Stimulated activated memory B cell treated with anti-CD40 and anti-IgM and Interleukin-4, amounts not matched to agents 10 μg/mL and 1 μg/mL and 100 μg/mL, for 72 hours (primary cell): ENCODE data around the gene SMPD4.
"Not testable (repeated sequence)": the region's sequence is repeated elsewhere in the genome, so short reads cannot be mapped to it uniquely, and the experiment has no call there.

Experiments
- ATAC-seq: fragments of 150-1000 bp; cut with Tn5 transposase; 2 replicates; pipeline ENCODE4 v1.10.0; 2021
- H3K27ac Mint-ChIP-seq: one replicate; pipeline ENCODE4 v1.8.0; 2022; ENCODE audit warnings: mild to moderate bottlenecking, mixed read lengths
- H3K27me3 Mint-ChIP-seq: one replicate; pipeline ENCODE4 v1.8.0; 2022; ENCODE audit warnings: mixed read lengths
- H3K36me3 Mint-ChIP-seq: one replicate; pipeline ENCODE4 v1.8.0; 2022; ENCODE audit warnings: mixed read lengths
- H3K4me1 Mint-ChIP-seq: one replicate; pipeline ENCODE4 v1.8.0; 2022; ENCODE audit warnings: mixed read lengths
- H3K4me3 Mint-ChIP-seq: one replicate; pipeline ENCODE4 v1.8.0; 2022; ENCODE audit warnings: mild to moderate bottlenecking, moderate library complexity, mixed read lengths
- H3K9me3 Mint-ChIP-seq: one replicate; pipeline ENCODE4 v1.8.0; 2022; ENCODE audit warnings: mixed read lengths

Gene SMPD4

DNA sequence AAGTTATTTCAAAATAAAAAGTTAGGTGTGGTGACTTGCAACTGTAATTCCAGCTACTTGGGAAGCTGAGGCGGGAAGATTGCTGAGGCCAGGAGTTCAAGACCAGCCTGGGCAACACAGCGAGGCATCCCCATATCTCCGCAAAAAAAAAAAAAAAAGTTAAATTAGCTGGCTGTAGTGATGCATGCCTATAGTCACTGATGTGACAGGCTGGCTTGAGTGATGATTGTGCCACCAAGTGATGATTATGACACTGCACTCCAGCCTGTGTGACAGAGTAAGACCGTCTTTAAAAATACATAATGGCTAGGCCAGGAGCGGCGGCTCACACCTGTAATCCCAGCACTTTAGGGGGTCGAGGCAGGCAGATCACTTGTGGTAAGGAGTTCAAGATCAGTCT, 11.5 kb downstream of the SMPD4 start:
- no peaks in the 10 kb centered on the region for H3K4me1 Mint-ChIP-seq
- H3K36me3 Mint-ChIP-seq: peaks cover 63% of the 10 kb centered on the region
- H3K4me3 Mint-ChIP-seq: no peak overlapping the region
- H3K9me3 Mint-ChIP-seq: no peaks in the 10 kb centered on the region
- ATAC-seq: no peak
- H3K27ac Mint-ChIP-seq: no peak overlapping the region
- no peaks in the 10 kb centered on the region for H3K27me3 Mint-ChIP-seq

DNA sequence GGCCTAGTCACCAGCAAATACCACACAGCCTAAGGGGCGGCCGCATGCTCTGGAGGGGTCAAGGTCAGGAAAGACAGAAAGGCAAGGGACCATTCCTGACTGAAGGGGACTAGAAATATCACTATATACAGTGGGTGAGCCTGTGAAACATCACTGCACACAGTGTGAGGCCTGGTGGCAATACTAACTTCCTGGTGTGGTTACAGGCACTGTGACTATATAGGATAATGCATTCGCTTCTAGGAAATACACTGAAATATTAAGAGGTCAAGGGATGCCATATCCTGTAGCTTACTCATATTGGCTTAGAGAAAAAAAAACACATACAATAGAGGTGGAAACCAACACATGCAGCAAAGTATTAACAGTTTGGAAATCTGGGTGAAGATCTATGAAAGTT, 12.2 kb downstream of the SMPD4 start:
- ATAC-seq, H3K4me1 Mint-ChIP-seq, H3K27me3 Mint-ChIP-seq, H3K27ac Mint-ChIP-seq, H3K4me3 Mint-ChIP-seq, H3K9me3 Mint-ChIP-seq: not testable (repeated sequence)
- peaks cover 70% of the 10 kb centered on the region for H3K36me3 Mint-ChIP-seq

DNA sequence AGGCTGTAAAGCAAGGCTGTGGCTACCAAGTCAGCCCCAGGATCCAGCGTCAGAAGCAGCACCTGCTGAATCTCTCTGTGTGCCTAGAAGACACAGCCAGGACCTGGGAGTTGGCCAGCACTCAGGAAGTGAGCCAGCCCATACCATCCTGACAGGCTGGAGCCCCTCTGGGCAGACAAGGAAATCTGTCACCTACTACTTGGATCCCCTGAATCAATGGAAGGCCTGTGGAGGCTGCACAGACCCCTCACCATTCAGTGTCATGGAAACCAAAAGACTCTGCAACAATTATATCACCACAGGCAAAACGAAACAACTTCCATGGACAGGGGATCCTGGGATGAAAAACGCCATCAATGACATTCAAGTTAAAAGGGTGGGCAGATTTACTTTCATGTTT, 14.8 kb downstream of the SMPD4 start:
- H3K4me3 Mint-ChIP-seq, H3K4me1 Mint-ChIP-seq, H3K27ac Mint-ChIP-seq, ATAC-seq, H3K27me3 Mint-ChIP-seq, H3K9me3 Mint-ChIP-seq: not testable (repeated sequence)
- H3K36me3 Mint-ChIP-seq: peaks cover 63% of the 10 kb centered on the region

DNA sequence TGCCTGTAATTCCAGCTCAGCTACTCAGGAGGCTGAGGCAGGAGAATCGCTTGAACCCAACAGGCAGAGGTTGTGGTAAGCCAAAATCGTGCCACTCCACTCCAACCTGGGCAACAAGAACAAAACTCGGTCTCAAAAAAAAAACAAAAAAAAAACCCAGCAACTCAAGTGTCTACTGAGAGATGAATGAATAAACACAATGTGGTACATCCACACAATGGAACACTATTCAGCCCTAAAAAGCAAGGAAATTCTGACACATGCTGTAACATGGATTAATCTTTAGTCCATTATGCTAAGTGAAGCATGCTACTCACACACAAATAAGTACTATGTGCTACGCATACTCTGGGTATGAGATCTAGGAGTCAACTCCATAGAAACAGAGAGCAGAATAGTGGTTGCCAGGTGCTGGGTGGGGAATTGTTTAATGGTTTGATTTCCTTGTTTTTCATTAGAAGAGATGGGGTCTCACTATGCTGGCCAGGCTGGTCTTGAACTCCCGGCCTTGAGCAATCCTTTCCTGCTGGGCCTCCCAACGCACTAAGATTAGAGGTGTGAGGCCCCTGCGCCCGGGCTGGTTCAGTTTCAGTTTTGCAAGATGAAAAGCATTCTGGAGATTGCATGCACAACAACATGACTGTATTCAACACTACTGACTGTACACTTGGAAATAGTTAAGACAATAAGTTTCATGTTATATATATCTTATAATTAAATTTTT, 15.9 kb downstream of the SMPD4 start:
- Mint-ChIP-seq H3K27ac (no peak overlapping the region), H3K27me3 (no peaks in the 10 kb centered on the region), H3K4me1 (peaks cover under 1% of the 10 kb centered on the region), H3K4me3 (no peak overlapping the region), H3K36me3 (peaks cover 67% of the 10 kb centered on the region), H3K9me3 (no peaks in the 10 kb centered on the region)
- no peak for ATAC-seq

DNA sequence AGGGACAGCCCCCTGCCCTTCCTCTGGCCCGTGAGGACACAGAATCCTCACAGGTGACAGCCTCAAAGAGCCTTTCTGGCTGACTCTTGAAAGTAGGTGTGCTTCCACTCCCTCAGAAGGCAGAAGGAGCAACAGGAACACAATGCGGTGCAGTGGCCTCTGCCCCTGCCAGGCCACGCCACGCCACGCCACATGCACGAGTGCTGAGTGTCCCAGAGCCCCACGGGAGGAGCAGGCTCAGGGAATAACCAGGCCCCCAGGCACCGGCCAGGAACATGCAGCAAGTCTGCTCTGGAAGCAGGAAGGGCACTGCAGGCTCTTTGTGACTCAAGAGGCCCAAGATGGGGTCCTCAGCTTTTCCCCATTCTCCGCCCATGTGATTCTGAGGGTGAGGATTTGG, 18.4 kb downstream of the SMPD4 start:
- no peak overlapping the region for H3K27ac Mint-ChIP-seq
- ATAC-seq: no peak

GRCh38 chr2:130162486-130162885, 18.9 kb downstream of the SMPD4 start:
- Mint-ChIP-seq H3K4me1 (peaks cover 27% of the 10 kb centered on the region), H3K36me3 (peaks cover 57% of the 10 kb centered on the region)
- not testable (repeated sequence) for ATAC-seq, H3K27ac Mint-ChIP-seq, H3K27me3 Mint-ChIP-seq, H3K4me3 Mint-ChIP-seq, H3K9me3 Mint-ChIP-seq

More for the DNA sequence above, 18.4 kb downstream of the SMPD4 start:
- Mint-ChIP-seq H3K4me1 (peaks cover 23% of the 10 kb centered on the region), H3K4me3 (no peak overlapping the region), H3K36me3 (peaks cover 62% of the 10 kb centered on the region), H3K9me3 (no peaks in the 10 kb centered on the region), H3K27me3 (no peaks in the 10 kb centered on the region)

DNA sequence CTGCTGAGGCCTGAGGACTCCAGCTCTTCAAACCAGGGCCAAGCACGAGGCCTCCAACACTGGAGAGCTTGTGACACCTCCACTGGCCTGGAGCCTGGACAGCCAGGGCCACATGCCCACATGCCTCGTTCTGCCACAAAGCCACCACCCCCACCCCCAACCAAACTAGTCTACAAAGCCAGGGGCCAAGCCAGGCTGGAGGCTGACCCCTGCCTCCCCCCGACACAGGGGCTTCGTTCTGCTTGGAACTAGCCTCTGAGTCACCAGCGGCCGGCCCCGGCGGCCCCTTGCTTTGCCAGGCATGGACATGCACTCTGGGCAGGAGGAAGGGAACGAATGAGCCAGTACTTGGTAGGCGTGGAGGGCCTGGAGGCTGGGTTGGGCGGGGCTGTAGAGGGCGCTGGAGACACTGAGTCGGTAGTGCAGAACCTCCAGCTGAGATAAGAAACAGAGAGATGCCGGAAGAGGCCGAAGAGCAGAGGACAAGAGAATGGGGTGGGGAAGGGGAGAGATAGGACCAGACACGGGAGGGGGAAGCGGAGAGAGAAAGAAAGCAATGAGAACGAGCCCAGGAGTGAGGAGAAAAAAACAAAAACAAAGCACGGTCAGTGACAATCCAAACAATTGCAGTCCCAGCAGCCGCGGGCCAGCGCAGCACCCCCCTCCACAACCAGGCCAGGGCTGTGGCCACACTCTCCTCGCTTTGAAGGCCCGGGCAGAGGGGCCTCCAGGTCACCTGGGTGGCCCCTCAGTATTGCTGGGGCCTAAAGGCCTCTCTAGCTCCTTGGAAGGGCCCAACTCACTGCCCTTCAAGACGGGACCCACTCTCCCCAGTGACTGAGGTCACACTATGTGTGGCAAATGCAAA, 20.3 kb downstream of the SMPD4 start:
- not testable (repeated sequence) for H3K27me3 Mint-ChIP-seq, ATAC-seq, H3K9me3 Mint-ChIP-seq, H3K4me3 Mint-ChIP-seq
- Mint-ChIP-seq H3K27ac (peak overlapping the region; percentile 4), H3K36me3 (peaks cover 43% of the 10 kb centered on the region), H3K4me1 (peaks cover 39% of the 10 kb centered on the region)

GRCh38 chr2:130160131-130160530, 21.3 kb downstream of the SMPD4 start:
- H3K27ac Mint-ChIP-seq: peak overlapping the region; percentile 4
- H3K36me3 Mint-ChIP-seq: peaks cover 37% of the 10 kb centered on the region
- no peak overlapping the region for H3K4me3 Mint-ChIP-seq

DNA sequence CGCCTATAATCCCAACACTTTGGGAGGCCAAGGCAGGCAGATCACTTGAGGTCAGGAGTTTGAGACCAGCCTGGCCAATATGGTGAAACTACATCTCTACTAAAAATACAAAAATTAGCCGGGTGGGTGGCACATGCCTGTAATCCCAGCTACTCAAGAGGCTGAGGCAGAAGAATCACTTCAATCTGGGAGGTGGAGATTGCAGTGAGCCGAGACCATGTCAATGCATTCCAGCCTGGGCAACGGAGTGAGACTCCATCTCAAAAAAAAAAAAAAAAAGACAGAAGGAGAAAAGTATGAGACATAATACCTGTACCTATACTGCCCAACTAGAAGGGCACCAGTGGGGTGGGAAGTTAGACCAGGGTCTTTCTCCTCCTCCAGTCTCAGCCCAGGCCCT, 22.0 kb downstream of the SMPD4 start:
- H3K4me1 Mint-ChIP-seq: peaks cover 42% of the 10 kb centered on the region
- not testable (repeated sequence) for ATAC-seq, H3K27me3 Mint-ChIP-seq, H3K4me3 Mint-ChIP-seq, H3K9me3 Mint-ChIP-seq
- H3K36me3 Mint-ChIP-seq: peaks cover 39% of the 10 kb centered on the region
- peak overlapping the region; percentile 4 for H3K27ac Mint-ChIP-seq

More at GRCh38 chr2:130160131-130160530, 21.3 kb downstream of the SMPD4 start:
- no peaks in the 10 kb centered on the region for H3K9me3 Mint-ChIP-seq
- peaks cover 42% of the 10 kb centered on the region for H3K4me1 Mint-ChIP-seq
- no peaks in the 10 kb centered on the region for H3K27me3 Mint-ChIP-seq
- ATAC-seq: no peak

DNA sequence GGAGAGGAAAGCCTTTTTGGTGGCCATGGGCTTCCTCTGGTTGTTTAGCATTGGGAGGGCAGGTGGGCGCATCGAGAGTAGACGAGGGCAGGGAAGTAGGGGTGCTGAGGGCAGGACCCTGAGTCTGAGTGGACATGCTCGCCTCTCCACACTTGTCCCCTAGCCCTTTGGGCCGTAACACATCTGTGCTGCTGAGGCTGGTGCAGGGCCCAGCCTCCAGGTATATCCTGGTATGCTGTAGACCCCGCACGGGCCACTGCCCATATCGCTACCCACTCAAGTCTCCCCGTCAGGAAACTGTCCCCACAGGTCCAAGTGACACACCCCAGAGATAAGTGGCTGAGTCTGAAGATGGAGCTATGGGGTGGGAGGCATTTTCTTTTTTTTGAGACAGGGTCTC, 22.8 kb downstream of the SMPD4 start:
- Mint-ChIP-seq H3K4me1 (peaks cover 42% of the 10 kb centered on the region), H3K9me3 (no peaks in the 10 kb centered on the region), H3K27ac (peak overlapping the region; percentile 93), H3K36me3 (peaks cover 37% of the 10 kb centered on the region), H3K4me3 (no peak overlapping the region), H3K27me3 (no peaks in the 10 kb centered on the region)
- ATAC-seq: no peak

GRCh38 chr2:130157825-130158514, 23.4 kb downstream of the SMPD4 start:
- Mint-ChIP-seq H3K4me1 (peaks cover 42% of the 10 kb centered on the region), H3K36me3 (peaks cover 39% of the 10 kb centered on the region), H3K27ac (peak overlapping the region; percentile 93), H3K4me3 (peak overlapping the region; percentile 41)
- not testable (repeated sequence) for H3K9me3 Mint-ChIP-seq, H3K27me3 Mint-ChIP-seq
- ATAC-seq: peak; percentile 92

- Mint-ChIP-seq H3K4me3 (peak overlapping the region; percentile 41), H3K4me1 (peaks cover 42% of the 10 kb centered on the region), H3K36me3 (peaks cover 42% of the 10 kb centered on the region), H3K27ac (peak overlapping the region; percentile 93)
- peak; percentile 77 for ATAC-seq
- not testable (repeated sequence) for H3K9me3 Mint-ChIP-seq, H3K27me3 Mint-ChIP-seq
Observed at GRCh38 chr2:130157354-130157753, 24.0 kb downstream of the SMPD4 start.

- Mint-ChIP-seq H3K9me3 (no peaks in the 10 kb centered on the region), H3K4me1 (peaks cover 42% of the 10 kb centered on the region), H3K36me3 (peaks cover 44% of the 10 kb centered on the region), H3K27me3 (no peaks in the 10 kb centered on the region), H3K4me3 (no peak overlapping the region), H3K27ac (peak overlapping the region; percentile 60)
- ATAC-seq: no peak
Observed at GRCh38 chr2:130156624-130157004, 24.8 kb downstream of the SMPD4 start.

DNA sequence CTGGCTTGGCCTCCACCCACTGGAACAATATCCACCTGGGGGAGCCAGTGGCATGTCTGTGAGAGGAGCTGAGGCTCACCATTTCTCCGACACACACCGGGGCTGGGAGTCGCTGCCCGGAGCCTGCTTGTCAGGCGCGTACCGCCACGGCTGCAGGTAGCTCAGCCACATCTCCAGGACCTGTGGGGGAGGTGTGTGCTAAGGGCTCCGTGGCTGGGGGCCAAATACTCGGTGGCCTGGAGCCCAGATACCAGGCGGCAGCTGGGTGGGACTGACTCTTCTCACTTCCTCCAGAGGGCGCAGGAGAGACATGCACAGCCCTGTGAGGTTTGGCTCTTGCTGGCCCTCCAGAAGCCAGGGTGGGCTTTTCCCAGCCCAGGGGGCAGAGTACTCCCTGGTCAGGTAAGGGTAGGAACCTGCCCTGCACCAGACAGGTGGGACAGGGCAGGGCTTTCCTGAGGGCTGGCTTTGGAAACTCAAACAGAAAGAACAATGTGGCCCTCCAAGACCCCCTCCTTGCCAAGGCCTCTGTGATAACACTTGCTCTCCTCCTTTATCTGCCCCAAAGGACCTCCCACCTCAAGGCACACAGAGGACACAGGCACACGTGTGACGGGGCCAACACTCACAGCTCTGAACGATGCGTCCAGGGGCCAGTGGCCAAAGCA, 25.3 kb downstream of the SMPD4 start:
- ATAC-seq: not testable (repeated sequence)
- peaks cover 42% of the 10 kb centered on the region for H3K4me1 Mint-ChIP-seq

More for the DNA sequence above, 25.3 kb downstream of the SMPD4 start:
- peaks cover 39% of the 10 kb centered on the region for H3K36me3 Mint-ChIP-seq
- not testable (repeated sequence) for H3K27me3 Mint-ChIP-seq, H3K4me3 Mint-ChIP-seq, H3K9me3 Mint-ChIP-seq
- H3K27ac Mint-ChIP-seq: peak overlapping the region; percentile 60
